GM21786 (cell line): ENCODE data around the gene AIF1.

Experiments used
- ATAC-seq: cut with Tn5 transposase; IDR thresholded peaks from one replicate; pipeline ENCODE4 v1.9.1; 2021; ENCODE audit not compliant: unreplicated experiment

Gene AIF1

DNA sequence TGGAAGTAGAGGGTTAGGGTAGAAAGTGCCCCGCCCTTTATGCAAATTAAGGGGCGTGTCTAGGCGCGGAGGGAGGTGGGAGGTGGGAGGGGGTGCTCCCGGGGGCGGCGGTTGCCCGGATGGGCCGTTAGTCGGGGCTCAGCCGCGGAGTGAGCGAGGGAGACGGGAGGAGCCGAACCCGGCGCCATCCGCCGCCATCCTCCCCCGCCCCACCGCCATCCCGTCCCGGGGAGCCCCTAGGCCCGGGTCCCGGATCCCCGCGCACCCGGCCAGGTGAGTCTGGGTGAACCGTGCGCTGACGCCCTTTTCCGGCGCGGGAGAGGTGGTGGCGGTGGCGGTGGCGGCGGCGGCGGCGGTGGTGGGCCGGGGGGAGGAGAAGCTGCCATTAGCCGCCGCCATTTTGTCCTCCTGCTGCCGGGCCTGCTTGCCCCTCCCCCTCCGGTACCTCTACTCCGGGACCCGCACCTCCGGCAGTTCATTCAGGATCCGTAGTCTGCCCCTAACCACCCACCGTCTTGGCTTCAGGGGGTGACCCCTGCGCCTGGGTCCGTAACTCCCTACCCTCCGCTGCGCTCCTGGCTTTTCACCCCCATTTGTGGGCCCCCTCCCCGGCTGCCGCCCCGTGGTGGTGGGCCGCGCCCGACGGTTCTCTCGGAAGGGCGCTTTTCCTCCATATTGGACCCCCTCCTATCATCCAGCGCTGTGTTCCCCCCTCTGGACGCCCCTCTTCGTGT, 5.7 kb downstream of the AIF1 start, which contains the start of gene PRRC2A:
Gene PRRC2A, plus strand, starts transcription at position 130 of the 734 bp plus-strand sequence. CDS start 2,075 bp downstream, outside the sequence.
- ATAC-seq, result peak; percentile 22

DNA sequence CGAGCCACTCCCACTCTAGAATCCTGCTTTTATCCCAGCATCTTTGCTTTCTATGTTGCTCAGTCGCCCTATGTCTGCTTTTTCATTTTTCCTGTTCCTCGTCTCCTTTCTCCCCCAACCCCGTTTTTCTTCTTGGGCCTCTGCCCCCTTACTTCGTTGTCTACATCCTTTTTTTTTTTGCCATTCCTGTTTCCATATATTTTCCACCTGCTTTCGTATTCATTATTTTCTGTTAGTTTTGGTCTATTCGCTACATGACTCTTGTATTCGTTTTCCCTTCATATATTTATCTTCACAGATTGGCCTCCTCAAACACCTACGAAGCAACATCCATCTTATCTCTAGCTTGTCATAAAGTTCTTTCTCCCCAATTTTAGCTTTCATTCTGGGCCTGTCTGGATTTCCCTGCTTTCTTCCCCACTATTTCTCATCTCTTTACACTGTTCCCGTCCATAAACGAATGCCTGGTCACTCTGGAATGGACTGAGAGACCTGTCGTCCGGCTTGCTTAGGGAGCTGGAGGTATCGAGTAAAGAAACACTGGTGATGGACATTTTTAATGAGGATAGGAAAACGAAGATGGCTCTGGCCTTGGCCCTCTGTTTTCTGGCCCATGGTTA, 6.4 kb downstream of the AIF1 start:
- ATAC-seq, result no peak

DNA sequence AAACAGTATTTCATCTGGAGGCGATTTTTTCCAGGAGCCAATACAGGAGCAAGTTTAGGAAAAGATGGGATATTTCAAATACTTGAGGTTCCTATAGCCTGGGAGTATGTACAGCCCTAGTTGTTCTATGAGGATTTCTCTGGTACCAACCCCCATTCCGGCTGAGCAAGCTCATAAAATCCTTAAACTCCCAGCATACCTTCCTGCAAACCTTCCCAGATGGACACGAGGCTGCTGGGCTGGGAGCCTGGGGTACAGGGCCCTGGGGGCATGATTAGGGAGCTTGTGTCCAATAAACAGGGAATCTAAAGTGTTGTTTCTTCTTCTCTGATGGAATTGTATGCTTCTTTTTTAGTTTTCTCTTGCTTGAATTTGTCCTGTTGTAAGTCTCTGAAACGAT, 7.0 kb downstream of the AIF1 start:
- no peak for ATAC-seq

DNA sequence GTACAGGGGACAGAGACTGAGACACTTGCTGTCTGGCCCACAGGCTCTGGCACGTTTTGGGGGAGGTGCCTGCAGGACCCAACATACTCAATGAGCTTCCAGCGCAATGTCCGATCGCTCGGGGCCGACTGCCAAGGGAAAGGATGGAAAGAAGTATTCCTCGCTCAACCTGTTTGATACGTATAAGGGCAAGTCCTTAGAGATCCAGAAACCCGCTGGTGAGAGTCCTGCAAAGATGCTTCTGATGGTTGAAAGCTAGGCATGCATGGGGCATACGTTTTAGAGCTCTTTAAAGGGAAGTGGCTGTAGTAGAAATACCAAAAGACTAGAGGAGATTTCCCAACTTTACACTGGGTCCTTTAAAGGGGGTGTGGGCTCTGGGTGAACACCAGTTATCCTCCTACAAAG, 7.7 kb downstream of the AIF1 start:
- ATAC-seq, result no peak

DNA sequence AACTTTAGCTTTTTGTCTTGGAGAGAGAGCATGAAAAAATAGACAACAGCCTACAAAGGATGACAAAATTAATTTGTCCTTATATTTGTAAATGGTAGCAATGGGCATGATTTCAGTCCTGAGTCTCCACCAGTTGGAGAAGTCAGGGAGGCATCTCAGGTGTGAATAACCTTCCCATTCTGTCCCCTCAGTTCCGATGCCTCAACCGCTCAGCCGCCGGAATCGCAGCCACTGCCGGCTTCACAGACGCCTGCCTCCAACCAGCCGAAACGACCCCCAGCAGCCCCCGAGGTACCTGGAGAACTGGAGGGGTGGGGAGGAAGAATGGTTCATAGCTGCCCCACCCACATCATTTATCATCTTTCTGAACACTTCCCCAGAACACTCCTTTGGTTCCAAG, 9.0 kb downstream of the AIF1 start:
- ATAC-seq, result no peak

DNA sequence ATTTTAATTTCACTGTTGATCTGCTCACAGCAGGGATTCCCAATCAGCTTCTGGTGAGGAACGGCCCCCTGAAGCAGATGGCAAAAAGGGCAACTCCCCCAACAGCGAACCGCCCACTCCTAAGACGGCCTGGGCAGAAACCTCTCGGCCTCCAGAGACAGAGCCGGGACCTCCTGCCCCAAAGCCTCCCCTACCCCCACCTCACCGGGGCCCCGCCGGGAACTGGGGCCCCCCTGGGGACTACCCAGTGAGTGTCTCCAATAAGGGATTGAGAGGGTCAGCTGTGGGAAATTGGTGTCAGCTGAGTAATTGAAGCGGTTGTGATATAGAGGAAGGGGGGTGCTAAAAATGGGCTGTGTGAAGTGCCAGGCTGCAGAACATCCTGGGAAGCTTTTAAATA, 11.9 kb downstream of the AIF1 start:
- ATAC-seq, result no peak

DNA sequence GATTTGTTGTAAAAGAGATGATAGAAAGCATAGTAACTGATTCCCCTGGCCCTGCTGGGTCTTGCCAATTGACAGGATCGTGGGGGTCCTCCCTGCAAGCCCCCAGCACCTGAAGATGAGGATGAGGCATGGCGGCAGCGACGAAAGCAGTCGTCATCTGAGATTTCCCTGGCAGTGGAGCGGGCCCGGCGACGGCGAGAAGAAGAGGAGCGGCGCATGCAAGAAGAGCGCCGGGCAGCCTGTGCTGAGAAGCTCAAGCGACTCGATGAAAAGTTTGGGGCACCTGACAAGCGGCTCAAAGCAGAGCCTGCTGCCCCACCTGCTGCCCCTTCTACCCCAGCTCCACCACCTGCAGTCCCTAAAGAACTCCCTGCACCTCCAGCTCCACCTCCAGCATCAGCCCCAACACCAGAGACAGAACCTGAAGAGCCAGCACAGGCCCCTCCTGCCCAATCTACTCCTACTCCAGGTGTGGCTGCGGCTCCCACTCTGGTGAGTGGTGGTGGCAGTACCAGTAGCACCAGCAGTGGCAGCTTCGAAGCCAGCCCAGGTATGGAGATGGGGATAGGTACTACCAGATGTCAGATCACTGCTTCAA, 12.8 kb downstream of the AIF1 start:
- ATAC-seq, result no peak

DNA sequence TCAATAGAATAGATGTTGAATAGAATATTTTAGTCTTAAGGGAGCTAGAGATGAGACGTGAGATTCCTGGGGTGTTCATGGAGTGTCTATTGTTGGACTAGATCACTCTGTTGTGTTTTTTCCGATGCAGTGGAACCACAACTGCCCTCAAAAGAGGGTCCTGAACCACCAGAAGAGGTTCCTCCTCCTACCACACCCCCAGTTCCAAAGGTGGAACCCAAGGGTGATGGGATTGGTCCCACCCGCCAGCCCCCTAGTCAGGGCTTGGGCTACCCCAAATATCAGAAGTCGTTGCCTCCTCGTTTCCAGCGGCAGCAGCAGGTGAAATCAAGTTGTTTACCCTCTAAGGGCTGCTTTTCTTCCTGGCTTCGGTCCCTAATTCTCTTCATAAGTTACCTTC, 14.0 kb downstream of the AIF1 start:
- no peak for ATAC-seq

DNA sequence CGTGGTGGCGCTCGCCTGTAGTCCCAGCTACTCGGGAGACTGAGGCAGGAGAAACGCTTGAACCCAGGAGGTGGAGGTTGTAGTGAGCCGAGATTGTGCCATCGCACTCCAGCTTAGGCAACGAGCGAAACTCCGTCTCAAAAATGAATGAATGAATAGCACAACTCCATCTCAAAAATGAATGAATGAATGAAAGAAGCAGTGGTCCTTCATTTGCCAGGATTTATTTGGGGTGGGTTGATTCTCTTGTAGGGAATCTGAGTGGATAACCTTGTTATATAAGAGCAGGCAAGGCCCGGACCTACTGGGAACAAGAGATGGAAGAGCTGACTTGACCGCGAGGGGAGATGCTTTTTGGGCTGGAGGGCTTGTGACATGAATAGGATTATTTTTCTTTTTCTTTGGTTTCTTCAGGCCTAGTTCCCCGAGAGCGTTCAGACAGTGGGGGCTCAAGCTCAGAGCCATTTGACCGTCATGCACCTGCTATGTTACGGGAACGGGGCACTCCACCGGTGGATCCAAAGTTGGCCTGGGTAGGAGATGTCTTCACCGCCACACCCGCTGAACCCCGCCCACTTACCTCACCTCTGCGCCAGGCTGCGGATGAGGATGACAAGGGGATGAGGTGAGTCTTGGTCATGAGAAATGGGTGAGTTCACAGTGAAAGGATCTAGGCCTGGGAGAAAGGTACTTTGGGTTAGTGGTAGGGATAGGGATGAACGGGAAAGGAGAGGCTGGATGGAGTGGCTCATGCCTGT, 15.3 kb downstream of the AIF1 start:
- no peak for ATAC-seq

DNA sequence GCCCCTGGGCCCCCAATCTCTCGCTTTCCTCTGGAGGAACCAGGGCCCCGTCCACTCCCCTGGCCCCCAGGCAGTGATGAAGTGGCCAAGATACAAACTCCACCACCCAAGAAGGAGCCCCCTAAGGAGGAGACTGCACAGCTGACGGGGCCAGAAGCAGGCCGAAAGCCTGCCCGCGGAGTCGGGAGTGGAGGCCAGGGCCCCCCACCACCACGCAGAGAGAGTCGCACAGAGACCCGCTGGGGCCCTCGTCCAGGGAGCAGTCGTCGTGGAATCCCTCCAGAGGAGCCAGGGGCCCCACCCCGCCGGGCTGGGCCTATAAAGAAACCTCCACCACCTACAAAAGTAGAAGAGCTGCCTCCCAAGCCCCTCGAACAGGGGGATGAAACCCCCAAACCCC, 16.2 kb downstream of the AIF1 start:
- no peak for ATAC-seq

DNA sequence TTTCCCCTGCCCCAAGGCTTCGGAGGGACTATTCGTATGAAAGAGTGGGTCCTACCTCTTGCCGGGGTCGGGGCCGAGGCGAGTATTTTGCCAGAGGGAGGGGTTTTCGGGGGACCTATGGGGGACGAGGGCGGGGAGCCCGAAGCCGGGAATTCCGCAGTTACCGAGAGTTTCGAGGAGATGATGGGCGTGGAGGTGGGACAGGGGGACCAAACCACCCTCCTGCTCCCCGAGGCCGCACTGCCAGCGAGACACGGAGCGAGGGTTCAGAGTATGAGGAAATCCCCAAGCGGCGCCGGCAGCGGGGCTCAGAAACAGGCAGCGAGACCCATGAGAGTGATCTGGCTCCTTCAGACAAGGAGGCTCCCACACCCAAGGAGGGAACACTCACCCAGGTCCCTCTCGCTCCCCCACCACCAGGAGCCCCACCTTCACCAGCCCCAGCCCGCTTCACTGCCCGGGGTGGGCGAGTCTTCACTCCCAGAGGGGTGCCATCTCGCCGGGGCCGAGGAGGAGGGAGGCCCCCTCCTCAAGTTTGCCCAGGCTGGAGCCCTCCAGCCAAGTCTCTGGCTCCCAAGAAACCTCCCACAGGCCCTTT, 16.7 kb downstream of the AIF1 start:
- ATAC-seq, result no peak

DNA sequence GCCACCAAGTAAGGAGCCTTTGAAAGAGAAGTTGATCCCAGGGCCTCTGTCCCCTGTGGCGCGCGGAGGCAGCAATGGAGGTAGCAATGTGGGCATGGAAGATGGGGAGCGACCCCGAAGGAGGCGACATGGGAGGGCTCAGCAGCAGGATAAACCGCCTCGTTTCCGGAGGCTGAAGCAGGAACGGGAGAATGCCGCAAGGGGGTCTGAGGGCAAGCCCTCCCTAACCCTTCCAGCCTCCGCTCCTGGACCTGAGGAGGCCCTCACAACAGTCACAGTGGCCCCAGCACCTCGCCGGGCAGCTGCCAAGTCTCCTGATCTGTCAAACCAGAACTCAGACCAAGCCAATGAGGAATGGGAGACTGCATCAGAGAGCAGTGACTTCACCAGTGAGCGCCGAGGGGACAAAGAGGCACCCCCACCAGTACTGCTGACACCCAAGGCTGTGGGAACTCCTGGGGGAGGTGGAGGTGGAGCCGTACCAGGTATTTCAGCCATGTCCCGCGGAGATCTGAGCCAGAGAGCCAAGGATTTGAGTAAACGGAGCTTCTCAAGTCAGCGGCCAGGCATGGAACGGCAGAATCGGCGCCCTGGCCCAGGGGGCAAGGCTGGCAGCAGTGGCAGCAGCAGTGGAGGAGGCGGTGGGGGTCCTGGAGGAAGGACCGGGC, 17.4 kb downstream of the AIF1 start:
- ATAC-seq, result no peak

DNA sequence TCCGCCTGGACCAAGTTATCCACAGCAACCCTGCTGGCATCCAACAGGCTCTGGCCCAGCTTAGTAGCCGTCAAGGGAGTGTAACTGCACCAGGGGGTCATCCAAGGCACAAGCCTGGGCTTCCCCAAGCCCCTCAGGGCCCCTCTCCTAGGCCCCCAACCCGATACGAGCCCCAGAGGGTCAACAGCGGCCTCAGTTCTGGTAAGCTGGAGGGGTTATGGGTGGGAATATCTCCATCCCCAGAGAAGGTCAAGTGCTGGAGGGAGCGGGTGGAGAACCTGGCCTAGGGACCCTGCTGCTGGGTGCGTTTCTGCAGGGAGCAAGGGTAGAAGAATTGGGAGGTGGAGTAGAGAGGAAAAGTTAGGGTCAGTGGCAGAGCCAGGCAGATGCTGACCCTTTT, 18.4 kb downstream of the AIF1 start:
- no peak for ATAC-seq

DNA sequence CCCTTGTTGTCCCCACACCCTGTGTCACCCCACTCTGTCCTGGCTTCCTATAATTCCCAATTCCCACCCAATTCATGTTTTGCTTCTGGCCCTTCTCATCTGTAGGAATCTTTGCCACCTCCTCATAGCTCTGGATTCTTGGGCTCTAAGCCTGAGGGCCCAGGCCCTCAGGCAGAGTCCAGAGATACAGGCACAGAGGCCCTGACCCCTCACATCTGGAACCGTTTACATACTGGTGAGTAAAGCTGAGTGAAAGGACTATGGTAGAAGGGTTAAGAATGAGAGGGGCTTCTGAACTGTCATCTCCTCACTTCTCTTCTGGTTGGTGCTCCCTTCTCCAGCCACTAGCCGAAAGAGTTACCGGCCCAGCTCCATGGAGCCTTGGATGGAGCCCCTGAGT, 19.1 kb downstream of the AIF1 start:
- ATAC-seq, result no peak

DNA sequence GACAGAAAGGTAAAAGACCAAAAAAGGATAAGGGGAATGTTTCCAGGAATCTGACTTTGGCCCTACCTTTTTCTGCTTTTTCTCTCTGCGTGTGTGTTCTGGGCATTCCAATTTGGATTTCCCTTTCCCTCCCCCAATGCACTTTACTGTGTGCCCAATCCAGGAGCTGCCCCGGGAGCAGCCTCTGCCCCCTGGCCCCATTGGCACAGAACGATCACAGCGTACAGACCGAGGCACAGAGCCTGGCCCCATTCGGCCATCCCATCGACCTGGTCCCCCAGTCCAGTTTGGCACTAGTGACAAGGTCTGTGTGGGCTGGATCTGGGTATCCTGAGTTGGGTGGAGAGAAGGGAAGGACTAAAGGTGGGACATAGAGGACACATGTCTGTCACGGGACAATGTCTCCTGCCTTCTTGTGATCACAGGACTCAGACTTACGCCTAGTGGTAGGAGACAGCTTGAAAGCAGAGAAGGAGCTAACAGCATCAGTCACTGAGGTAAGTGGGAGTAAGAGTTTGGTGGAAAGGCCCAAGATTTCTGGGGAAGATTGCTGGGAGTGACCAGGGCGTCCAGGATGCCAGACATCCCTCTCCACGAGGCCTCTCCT, 20.0 kb downstream of the AIF1 start:
- no peak for ATAC-seq

DNA sequence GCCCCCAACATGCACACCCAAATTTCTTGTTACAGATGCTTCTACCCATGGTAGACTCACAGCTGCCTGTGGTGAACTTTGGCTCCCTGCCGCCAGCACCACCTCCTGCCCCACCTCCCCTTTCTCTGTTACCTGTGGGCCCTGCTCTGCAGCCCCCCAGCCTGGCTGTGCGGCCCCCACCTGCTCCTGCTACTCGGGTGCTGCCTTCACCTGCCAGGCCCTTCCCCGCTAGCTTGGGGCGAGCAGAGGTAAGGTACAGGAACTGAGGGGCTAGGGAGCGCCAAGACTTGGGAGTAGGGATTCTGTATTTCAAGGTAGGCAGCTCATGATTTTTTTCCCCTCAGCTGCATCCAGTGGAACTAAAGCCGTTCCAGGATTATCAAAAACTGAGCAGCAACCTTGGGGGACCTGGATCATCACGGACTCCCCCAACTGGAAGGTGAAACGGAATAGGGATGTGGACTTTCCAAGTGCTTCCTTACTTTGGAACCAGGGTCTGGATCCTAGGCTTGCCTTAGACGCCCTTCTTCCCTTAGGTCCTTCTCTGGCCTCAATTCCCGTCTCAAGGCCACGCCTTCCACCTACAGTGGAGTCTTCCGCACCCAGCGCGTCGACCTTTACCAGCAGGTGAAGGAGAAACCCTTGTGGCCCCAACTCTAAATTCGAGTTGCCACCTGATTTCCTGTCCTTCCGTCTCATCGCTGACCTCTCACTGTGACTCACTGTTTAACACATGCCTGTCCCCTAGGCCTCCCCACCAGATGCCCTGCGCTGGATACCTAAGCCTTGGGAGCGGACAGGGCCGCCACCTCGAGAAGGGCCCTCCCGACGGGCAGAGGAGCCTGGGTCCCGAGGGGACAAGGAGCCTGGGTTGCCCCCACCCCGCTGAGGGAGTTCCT, 21.9 kb downstream of the AIF1 start:
- no peak for ATAC-seq

DNA sequence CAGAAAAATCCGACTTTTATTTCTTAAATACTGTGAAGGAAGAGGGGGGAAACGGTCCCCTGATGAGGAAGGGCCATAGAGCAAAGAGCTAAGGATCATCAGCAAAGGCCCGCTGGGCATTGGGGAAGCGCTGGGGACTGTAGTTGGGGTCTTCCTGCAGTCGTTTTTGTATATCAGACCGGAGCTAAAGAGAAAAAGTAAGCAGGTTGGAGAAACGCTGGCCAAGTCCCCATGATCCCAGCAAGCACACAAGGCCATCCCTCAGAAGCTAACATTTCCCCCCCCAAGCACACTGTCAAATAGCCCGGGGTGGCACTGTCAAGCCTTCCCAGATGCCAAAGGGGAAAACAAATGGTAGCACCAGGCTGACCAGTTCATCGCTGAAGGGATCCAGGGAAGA, 24.0 kb downstream of the AIF1 start:
- no peak for ATAC-seq

DNA sequence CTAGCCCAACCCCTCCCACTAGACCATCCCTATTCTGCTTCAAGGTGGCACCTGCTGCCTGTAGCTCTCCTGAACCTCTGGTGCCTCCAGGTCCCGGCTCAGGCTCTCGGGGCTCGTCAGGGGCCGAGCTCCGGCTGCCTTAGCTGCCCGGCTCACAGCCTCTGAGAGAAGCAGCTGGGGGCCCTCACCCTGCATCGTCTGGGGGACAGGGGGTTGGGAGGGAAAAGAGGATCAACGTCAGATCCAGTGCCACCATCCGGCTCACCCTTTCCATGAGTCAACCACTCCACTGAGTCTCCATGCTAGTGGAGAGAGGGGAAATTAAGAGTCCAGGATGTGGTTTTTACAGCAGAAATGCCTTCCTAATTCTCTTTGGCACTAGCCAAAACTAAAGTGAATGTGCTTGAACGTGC, 24.4 kb downstream of the AIF1 start:
- no peak for ATAC-seq

DNA sequence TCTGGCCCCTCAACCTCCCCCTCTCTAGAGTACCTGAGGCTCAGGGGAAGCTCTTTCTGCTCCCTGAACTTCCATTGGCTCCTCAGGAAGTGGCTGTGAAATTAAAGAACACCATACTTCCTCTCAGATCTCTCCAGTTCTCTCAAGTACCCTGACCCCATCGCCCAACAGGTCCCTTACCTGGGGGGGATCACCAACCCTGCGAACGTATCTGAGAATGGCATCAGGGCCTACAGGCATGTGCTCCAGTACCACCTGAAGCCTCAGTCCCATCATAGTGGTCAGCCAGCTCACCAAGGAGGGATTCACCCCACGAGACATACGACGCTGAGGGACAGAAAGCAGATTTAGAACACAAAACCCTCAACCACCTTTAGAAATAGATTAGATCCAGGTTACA, 25.6 kb downstream of the AIF1 start:
- no peak for ATAC-seq
